Femur (tissue), 1 donor: ENCODE data around the gene ZBP1.

Experiments used
- DNase-seq: peaks from one replicate; pipeline ENCODE4 v3.0.0-alpha.2; 2017

Gene ZBP1

DNA sequence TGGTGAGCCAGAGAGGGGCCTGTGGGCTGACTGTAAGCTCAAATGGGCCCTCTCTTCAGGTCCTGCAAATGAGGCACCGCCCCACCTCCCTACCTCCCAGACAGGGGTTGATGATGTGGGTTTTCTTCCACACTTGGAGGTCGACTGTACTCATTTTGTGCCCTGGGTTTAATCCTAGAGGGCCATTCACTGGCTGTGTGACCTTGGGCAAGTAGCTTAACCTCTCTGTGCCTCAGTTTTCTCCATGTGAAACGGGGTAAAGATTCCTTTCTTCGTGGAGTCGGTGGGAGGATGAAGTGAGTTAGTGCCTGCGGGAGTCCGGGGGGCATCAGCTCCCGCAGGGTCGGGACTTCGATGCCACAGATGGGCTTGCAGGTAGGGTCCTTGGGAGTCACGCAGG is 23.9 kb downstream of the ZBP1 start:
- DNase-seq: no peak

GRCh38 chr20:57595041-57596030 is 24.9 kb downstream of the ZBP1 start:
- DNase-seq: no peak

DNA sequence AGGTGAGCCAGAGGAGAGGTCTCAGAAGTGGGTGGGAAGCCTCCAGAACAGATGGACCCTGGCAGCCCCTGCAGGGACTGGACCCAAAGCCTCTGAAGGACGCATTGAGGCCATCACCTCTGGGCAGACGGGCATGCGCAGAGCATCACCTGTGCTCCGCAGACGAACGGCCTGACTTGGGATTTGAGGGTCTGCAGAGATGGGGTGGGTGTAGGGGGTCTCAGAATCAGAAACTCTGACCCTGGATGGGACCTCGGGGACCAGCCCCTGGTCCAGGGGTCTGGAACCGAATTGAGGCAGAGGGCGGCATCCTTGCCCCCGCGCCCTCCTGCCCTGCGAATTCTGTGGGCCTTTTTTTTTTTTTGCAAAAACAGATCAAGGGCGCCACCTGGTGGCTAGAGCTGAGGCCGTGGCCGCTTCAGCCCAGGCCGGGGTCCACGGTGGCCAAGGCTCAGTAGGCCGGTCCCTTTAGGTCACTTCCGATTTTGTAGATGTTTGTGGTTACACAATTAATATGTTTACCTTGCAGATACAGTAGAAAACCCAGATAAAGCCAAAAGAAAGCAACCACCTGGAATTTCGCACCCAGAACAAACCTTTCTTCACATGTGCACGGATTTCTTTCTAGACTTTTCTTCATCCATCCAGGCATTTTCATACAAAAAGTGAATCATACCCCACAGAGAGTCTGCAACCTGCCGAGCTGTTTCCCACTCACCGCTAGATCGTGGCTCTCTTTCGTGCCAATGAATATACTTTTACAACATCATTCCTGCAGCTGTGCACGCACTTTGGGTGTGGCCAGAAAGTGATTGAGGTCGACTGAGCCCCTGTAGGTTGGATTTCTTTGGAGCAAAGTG is 25.9 kb downstream of the ZBP1 start:
- DNase-seq: peak; percentile 65

- DNase-seq: no peak
Measured at GRCh38 chr20:57593134-57593886, 26.9 kb downstream of the ZBP1 start.

DNA sequence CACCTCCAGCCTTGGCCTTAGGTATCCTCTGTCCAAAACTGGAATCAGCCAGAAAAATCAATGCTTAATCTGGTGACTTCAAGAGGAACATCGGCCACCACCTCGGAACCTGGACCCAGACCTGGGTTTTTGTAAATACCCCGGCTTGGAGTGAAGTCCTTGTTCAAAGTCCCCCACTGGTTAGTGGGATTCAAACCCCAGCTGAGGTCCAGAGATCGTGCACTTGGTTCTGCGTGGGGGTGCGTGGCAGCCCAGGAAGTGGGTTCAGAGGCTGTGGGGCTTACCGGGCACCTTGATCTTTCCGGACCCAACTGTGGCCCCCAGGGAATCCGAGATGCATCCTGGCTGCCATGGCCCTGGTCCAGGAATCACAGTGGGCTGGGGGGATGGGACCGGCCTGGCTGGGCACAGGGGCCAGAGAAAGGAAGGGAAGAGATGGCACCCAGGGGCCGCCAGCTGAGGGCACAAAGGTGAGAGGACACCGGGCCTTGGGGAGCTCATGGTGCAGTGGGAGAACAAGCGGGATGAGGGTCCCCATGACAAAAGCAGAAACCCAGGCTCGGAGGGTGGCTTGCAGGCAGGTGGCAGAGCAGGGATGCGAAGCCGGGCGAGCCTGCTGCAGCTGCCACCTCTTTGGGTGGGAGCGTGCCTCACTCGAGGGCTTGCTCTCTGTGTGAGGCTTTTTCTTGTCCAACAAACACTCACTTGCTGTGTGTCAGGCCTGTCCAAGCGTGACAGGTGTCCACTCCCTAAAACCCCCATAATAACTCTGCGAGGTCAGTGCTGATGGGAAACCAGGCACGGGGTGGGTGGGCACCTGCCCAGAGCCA is 27.7 kb downstream of the ZBP1 start:
- no peak for DNase-seq

- DNase-seq: no peak
Measured at GRCh38 chr20:57591289-57592229, 28.7 kb downstream of the ZBP1 start.

DNA sequence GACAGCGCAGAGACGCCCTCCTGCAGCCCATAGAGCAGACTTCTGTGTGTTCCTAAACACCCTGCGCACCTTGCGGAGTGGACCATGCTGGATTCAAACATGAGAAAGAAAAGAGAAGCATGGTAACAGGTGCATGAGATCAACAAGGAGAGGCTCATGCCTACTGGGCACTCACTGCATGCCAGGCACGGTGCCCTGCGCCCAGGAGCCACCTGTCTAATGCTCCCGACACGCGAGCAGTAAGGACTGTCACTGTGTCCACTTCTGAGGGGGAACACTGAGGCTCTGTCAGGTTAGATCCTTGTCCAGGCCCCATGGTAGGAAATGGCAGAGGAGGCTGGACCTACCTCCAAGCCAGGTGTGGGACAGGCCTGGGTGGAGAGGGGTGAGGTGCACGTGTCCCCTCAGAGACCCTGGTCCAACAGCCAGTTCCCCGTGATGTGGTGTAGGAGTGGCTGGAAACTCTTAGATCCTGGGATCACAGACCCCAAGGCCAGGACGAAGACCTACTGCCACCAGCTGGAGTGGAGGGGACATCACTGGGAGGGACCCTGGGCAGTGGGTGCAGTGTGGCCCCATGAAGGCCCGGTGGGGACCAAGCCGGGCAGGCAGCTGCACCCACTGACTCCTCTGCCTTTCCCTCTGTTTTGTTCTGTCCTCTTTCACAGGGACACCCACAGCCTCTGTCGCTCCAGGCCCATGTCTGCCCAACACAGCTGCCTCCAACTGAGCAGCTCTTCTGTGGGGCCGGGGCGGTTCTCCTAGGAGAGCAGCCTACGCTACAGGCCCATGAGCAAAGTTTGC is 29.5 kb downstream of the ZBP1 start:
- DNase-seq: no peak

GRCh38 chr20:57589728-57590484 is 30.3 kb downstream of the ZBP1 start:
- DNase-seq: no peak

DNA sequence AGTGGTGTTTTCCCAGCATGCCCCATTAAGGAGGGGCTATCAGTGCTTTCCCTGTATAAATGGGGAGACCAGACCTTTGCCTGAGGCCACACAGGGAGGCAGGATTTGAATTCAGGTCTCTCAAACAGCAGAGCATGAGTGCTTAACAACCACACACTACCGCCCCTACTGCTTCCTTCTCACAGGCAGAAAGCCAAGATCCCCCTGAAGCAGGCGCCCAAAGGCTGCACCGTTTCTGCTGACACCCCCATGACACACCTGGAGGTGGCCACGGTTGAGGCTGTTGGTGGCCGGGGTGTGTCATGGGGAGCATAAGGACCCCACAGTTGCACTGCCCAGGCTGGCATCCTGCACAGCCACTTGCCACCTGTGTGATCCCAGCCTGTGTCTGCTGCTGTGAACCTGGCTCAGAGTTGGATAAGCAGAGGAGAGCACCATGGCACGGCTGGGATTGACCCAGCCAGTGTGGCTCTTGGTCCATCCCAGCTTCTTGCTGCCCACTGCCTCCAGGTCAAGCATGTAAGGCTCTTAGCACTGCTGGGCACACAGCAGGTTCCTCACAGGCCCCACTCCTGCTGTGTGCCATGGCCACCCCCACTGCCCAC is 31.0 kb downstream of the ZBP1 start:
- no peak for DNase-seq

DNA sequence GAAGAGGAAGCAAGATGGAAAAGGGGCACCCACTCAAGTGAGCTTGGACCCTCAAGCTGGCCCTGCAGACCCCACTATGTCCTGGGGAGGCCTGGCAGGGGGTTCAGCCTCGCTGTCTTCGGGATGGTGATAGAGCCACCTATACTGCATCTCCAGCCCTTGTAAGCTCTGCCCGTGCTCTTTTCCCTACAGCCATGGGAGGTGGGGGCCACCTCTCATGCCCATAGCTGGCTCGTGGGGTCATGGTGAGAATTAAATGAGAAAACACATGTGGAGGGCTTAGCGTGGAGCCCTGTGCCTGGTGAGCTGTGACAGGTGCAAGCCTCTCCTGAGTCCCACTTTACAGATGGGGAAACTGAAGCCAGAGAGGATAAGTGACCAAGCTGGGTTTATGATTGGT is 31.6 kb downstream of the ZBP1 start:
- no peak for DNase-seq

- DNase-seq: no peak
Measured at GRCh38 chr20:57587989-57588377, 32.2 kb downstream of the ZBP1 start.

DNA sequence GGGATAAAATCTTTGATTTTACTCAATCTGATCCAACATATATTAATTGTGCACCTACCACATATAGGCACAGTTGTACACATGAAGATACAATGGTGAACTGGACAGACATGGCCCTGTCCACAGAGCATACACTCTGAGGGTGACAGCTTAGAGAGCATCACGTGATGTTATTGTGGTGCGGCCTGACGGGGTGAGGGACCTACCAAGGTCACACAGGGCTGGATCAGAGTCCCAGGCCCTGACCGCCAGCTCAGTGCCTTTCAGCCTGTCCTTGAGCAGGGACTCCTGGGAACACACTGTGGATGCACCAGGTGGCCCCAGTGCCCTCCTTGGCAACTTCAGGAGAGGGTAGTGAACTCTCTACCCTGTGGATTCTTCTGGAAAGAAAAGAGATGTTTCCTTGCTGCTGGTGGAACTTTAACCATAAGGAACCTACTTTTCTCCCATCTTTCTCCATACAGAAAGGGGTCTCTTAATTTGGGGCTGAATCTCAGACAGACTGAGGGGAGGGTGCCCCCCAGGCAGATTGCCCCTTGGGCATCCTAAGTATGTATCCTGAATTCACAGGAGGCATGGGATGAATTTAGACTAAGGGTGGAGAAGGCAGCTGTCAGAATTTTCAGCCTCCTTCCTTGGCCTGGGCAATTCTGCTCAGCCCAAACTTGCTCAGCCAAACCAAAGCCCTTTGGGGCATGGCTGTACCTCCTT is 32.8 kb downstream of the ZBP1 start:
- no peak for DNase-seq

- no peak for DNase-seq
Measured at GRCh38 chr20:57586943-57587277, 33.3 kb downstream of the ZBP1 start.

DNA sequence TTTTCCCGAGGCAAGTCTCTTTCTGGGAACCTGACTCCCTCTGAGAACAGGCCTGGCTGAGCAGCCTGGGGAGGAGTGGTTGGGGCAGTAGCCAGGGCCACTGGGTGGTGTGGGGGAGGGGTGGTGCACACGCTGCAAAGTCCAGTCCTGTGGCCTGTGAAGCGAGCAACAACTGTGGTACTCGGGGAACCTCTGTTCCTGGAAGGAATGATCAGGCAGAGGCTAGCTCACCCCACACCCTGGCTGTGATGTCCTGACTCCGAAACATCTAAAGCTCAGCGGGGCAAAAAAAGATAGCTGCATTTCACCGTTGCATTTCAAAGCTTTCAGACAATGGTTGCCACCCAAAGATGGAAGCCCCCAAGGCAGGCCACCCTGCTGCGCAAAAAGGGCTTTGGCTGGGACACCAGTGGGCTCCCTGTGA is 33.8 kb downstream of the ZBP1 start:
- DNase-seq: no peak

- no peak for DNase-seq
Measured at GRCh38 chr20:57585466-57586213, 34.6 kb downstream of the ZBP1 start.

DNA sequence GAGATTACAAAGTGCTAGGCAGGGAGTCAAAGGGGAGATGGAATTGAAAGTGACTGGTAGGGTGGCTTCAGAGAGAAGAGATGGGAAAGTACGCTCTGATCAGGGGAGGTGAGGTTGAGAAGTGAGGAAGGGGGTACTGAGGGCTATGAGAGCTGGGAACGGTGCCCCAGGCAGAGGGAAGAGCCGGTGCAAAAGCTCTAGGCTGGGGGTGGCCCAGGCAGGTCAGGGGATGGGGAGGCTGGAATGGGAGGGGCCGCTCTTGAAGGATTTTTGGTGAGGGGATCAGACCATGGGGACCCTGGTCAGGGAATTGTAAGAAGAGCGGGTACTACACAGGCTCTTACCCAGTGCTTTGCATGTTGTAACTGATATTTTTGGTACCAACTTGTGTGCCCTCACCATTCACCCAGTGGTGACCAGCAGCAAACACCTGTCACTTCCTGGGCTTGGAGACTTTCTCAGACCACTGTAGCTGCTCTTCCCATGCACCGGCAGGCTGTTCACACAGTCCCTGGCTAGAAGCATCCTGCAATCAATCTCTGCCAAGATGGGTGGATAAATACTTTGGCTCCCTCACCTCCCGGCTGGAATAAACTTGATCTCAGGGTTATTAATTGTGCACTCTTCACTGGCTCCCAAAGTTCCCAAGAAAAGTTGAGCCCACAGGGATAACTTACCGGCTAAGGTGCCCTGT is 35.3 kb downstream of the ZBP1 start:
- no peak for DNase-seq
